Lung microvascular endothelial cell (primary cell): ENCODE measurements around the gene COL26A1. TPM values are rescaled to one million over a fixed set of nuclear protein-coding genes. Genes with fewer than 3 reads are reported as not detected.

Source experiments
- DNase-seq, 2 donors: peaks; one replicate each; pipeline versions ENCODE4 v3.0.0 to v3.0.0-alpha.2; 2010; ENCODE audit warnings: low read depth in 2 of 2
- total RNA-seq: library from RNA; depleted of rRNA; stranded (reverse); fragments of >200 nt; gene quantifications from 2 replicates; pipeline ENCODE4 v1.2.1, GENCODE V29; 2014

The COL26A1 gene
- total RNA-seq, 1 donor from 2014 or later: not detected

GRCh38 chr7:101563943-101564777 lies 201.5 kb downstream of the COL26A1 start:
- DNase-seq: no peak

GRCh38 chr7:101564778-101565211 lies 202.1 kb downstream of the COL26A1 start:
- peak in 1 of 2 donors; percentile 55 for DNase-seq

GRCh38 chr7:101565601-101566209 lies 203.0 kb downstream of the COL26A1 start:
- no peak for DNase-seq

GRCh38 chr7:101567230-101567629 lies 204.6 kb downstream of the COL26A1 start:
- no peak for DNase-seq

- no peak for DNase-seq
Observed at GRCh38 chr7:101572156-101572555, 209.5 kb downstream of the COL26A1 start.

- DNase-seq: no peak
Observed at GRCh38 chr7:101575168-101575567, 212.5 kb downstream of the COL26A1 start.

- DNase-seq: no peak
Observed at GRCh38 chr7:101575721-101576120, 213.0 kb downstream of the COL26A1 start.

GRCh38 chr7:101576998-101577397 lies 214.3 kb downstream of the COL26A1 start:
- no peak for DNase-seq

- no peak for DNase-seq
Observed at GRCh38 chr7:101578552-101578951, 215.9 kb downstream of the COL26A1 start.

- DNase-seq: no peak
Observed at GRCh38 chr7:101580596-101580995, 217.9 kb downstream of the COL26A1 start.

GRCh38 chr7:101581891-101582290 lies 219.2 kb downstream of the COL26A1 start:
- DNase-seq: no peak

GRCh38 chr7:101582971-101583370 lies 220.3 kb downstream of the COL26A1 start:
- no peak for DNase-seq

- no peak for DNase-seq
Observed at GRCh38 chr7:101586078-101586905, 223.6 kb downstream of the COL26A1 start.

- no peak for DNase-seq
Observed at GRCh38 chr7:101586906-101587677, 224.4 kb downstream of the COL26A1 start.

GRCh38 chr7:101588131-101588935 lies 225.7 kb downstream of the COL26A1 start:
- no peak for DNase-seq

- no peak for DNase-seq
Observed at GRCh38 chr7:101589052-101589451, 226.4 kb downstream of the COL26A1 start.

- DNase-seq: no peak
Observed at GRCh38 chr7:101589976-101590662, 227.4 kb downstream of the COL26A1 start.

GRCh38 chr7:101590663-101591435 lies 228.2 kb downstream of the COL26A1 start:
- no peak for DNase-seq

- DNase-seq: no peak
Observed at GRCh38 chr7:101591504-101591903, 228.8 kb downstream of the COL26A1 start.
